ENCODE results near the gene GCN1.

- TF ChIP-seq CTCF (IDR thresholded peaks at IDR 0.05) = no peak
- TF ChIP-seq SP1 (CRISPR knock-in tag; conservative IDR thresholded peaks at IDR 0.05) = no peak
- no peak for TF ChIP-seq ATF6 (CRISPR knock-in tag; IDR thresholded peaks at IDR 0.05)
- TF ChIP-seq ZBTB21 (CRISPR knock-in tag; IDR thresholded peaks at IDR 0.05; ENCODE audit: borderline replicate concordance) = no peak
- TF ChIP-seq PREB (CRISPR knock-in tag; IDR thresholded peaks at IDR 0.05; ENCODE audit: borderline replicate concordance) = no peak
- no peak for TF ChIP-seq ZSCAN18 (CRISPR knock-in tag; IDR thresholded peaks at IDR 0.05)
- TF ChIP-seq SMAD4 (CRISPR knock-in tag; IDR thresholded peaks at IDR 0.05) = no peak
- no peak for TF ChIP-seq NFE2L1 (CRISPR knock-in tag; IDR thresholded peaks at IDR 0.05)
- no peak for TF ChIP-seq E2F1 (CRISPR knock-in tag; IDR thresholded peaks at IDR 0.05)
- no peak for TF ChIP-seq CREB1 (CRISPR knock-in tag; IDR thresholded peaks at IDR 0.05)
- no peak for TF ChIP-seq AFF4 (CRISPR knock-in tag; IDR thresholded peaks at IDR 0.05; ENCODE audit: borderline replicate concordance)
- no peak for TF ChIP-seq ZNF219 (CRISPR knock-in tag; IDR thresholded peaks at IDR 0.05; ENCODE audit: borderline replicate concordance)
- TF ChIP-seq ATF3 (CRISPR knock-in tag; conservative IDR thresholded peaks at IDR 0.05) = no peak
- no peak for TF ChIP-seq RELA (CRISPR knock-in tag; IDR thresholded peaks at IDR 0.05; ENCODE audit: borderline replicate concordance)
Observed at GRCh38 chr12:120238839-120239445, 44.4 kb upstream of the GCN1 start.
